K562 (cell line): ENCODE results near the gene PDGFC. TPM values are rescaled to one million over a fixed set of nuclear protein-coding genes. Genes with fewer than 3 reads are reported as not detected.

Experiments used
- ATAC-seq: fragments of 200-7000 bp; cut with Tn5 transposase; 3 replicates; pipeline ENCODE4 v1.9.1; 2020; ENCODE audit warnings: moderate library complexity
- BruUV-seq: library from RNA; stranded (reverse); fragments of 400-500 nt; replicated peaks from 2 replicates; lab custom pipeline; 2021; lab: Mats Ljungman, UMichigan
- CTCF ChIA-PET: fragments of 300-600 bp; formaldehyde crosslinking; extraction: SDS; loops from one replicate; lab custom pipeline; 2021; ENCODE audit warnings: low intra/inter-chr PET ratio; lab: Yijun Ruan, JAX
- POLR2A ChIA-PET: fragments of 300-600, 350-650 bp; sonication (Branson Sonifier 250); formaldehyde crosslinking; extraction: SDS; loops from one replicate; lab custom pipeline; 2021; ENCODE audit warnings: antibody characterized with exemption, inconsistent platforms; lab: Yijun Ruan, JAX
- DNase-seq, 4 experiments: peaks; one replicate each; pipeline versions ENCODE4 v3.0.0 to v3.0.0-alpha.2; 2011 to 2018; ENCODE audit warnings: low spot score in 3 of 4, mixed read lengths in 3 of 4; ENCODE audit errors: extremely low read depth in 1 of 4
- FAIRE-seq: peaks from 2 replicates; lab custom pipeline; 2011; peaks lifted over from hg19 to GRCh38; lab: Jason Lieb, UNC
- H2AFZ ChIP-seq: 2 replicates; pipeline ENCODE4 v1.6.0; 2011; ENCODE audit warnings: low read depth, low read length, control low read depth, inconsistent platforms
- H3K27ac ChIP-seq: fragments of 200-600 bp; 3 replicates; pipeline ENCODE4 v1.8.0; 2011; ENCODE audit warnings: low read depth, mild to moderate bottlenecking, control low read depth, inconsistent platforms, low read length, moderate library complexity, mixed read lengths; ENCODE audit errors: extremely low read depth
- H3K27me3 ChIP-seq, 2 experiments: fragments of 300-600 bp in 1 of 2; 2 replicates in 1 of 2; 3 replicates in 1 of 2; pipeline versions ENCODE4 v1.6.0 to v1.8.0; 2011; ENCODE audit warnings: inconsistent platforms in 2 of 2, low read length in 2 of 2, mild to moderate bottlenecking in 1 of 2, mixed read lengths in 1 of 2, moderate library complexity in 1 of 2; ENCODE audit not compliant: control insufficient read depth in 2 of 2, insufficient read depth in 2 of 2
- H3K36me3 ChIP-seq: fragments of 300-600 bp; 3 replicates; pipeline ENCODE4 v1.8.0; 2011; ENCODE audit warnings: mild to moderate bottlenecking, low read length, inconsistent platforms; ENCODE audit not compliant: control insufficient read depth, insufficient read depth
- H3K4me1 ChIP-seq, 2 experiments: fragments of 200-600 bp in 1 of 2; replicated peaks in 1 of 2; 2 replicates in 1 of 2; 3 replicates in 1 of 2; pipeline versions ENCODE4 v1.5.1 to v1.8.0; 2011; ENCODE audit warnings: inconsistent platforms in 2 of 2, low read length in 2 of 2, mild to moderate bottlenecking in 1 of 2, mixed read lengths in 1 of 2, moderate library complexity in 1 of 2; ENCODE audit not compliant: control insufficient read depth in 2 of 2, insufficient read depth in 2 of 2
- H3K4me2 ChIP-seq: 2 replicates; pipeline ENCODE4 v1.6.1; 2011; ENCODE audit warnings: low read length, control low read depth, inconsistent platforms, mixed read lengths; ENCODE audit not compliant: insufficient read depth
- H3K4me3 ChIP-seq: fragments of 200-600 bp; sonication (generic), shearing (Covaris generic); 2 replicates; pipeline ENCODE4 v1.5.1; 2016; ENCODE audit warnings: control low read depth, inconsistent platforms
- H3K79me2 ChIP-seq: fragments of 200-600 bp; 3 replicates; pipeline ENCODE4 v1.8.0; 2011; ENCODE audit warnings: low read length, inconsistent platforms; ENCODE audit not compliant: control insufficient read depth, insufficient read depth
- H3K9ac ChIP-seq, 2 experiments: 2 replicates each; pipeline versions ENCODE4 v1.6.0 to v1.6.1; 2011; ENCODE audit warnings: low read depth in 2 of 2, low read length in 2 of 2, control low read depth in 1 of 2, inconsistent platforms in 1 of 2, mild to moderate bottlenecking in 1 of 2, mixed read lengths in 1 of 2; ENCODE audit not compliant: insufficient read depth in 1 of 2
- H3K9me1 ChIP-seq: one replicate; pipeline ENCODE4 v1.6.0; 2011; ENCODE audit warnings: inconsistent platforms, mild to moderate bottlenecking, low read length, moderate library complexity; ENCODE audit not compliant: control insufficient read depth, insufficient read depth
- H3K9me3 ChIP-seq: replicated peaks from 2 replicates; pipeline ENCODE4 v1.5.1; 2011; ENCODE audit warnings: low read depth, low read length, inconsistent platforms; ENCODE audit not compliant: control insufficient read depth, insufficient read depth
- H4K20me1 ChIP-seq: replicated peaks from 2 replicates; pipeline ENCODE4 v1.6.1; 2011; ENCODE audit warnings: low read length, inconsistent platforms, mixed read lengths; ENCODE audit not compliant: control insufficient read depth, insufficient read depth
- ETV5 ChIP-seq: sonication (generic); formaldehyde crosslinking; IDR thresholded peaks from 2 replicates; pipeline ENCODE4 v1.4.0; 2020; ENCODE audit warnings: low read depth, mild to moderate bottlenecking, missing genetic modification reagents
- EWSR1 ChIP-seq: fragments of 450-650 bp; IDR thresholded peaks from 2 replicates; pipeline ENCODE4 v1.6.1; 2018; ENCODE audit warnings: borderline replicate concordance, mild to moderate bottlenecking, low read depth, moderate library complexity; ENCODE audit not compliant: partially characterized antibody
- HES1 ChIP-seq: fragments of 450-650 bp; IDR thresholded peaks from 2 replicates; pipeline ENCODE4 v1.6.1; 2016; ENCODE audit warnings: low read depth, mild to moderate bottlenecking, moderate library complexity
- JUN ChIP-seq, 2 experiments: sonication (generic) in 1 of 2; formaldehyde crosslinking in 1 of 2; IDR thresholded peaks; 2 replicates each; pipeline versions ENCODE4 v1.6.1 to v1.8.0; 2012 to 2022; ENCODE audit warnings: borderline replicate concordance in 2 of 2, mild to moderate bottlenecking in 2 of 2, improper control_type of control experiment in 1 of 2, low read depth in 1 of 2, low read length in 1 of 2, missing genetic modification reagents in 1 of 2
- JUND ChIP-seq, 2 experiments: IDR thresholded peaks; 2 replicates in 1 of 2; 3 replicates in 1 of 2; pipeline ENCODE4 v1.6.1; 2011; ENCODE audit warnings: borderline replicate concordance in 2 of 2, low read depth in 2 of 2, low read length in 2 of 2, improper control_type of control experiment in 1 of 2, missing biosample characterization in 1 of 2, missing genetic modification characterization in 1 of 2, missing genetic modification reagents in 1 of 2
- LEF1 ChIP-seq: fragments of 450-650 bp; IDR thresholded peaks from 2 replicates; pipeline ENCODE4 v1.6.1; 2016; ENCODE audit warnings: mild to moderate bottlenecking
- MAFK ChIP-seq: IDR thresholded peaks from 2 replicates; pipeline ENCODE4 v1.6.1; 2011; ENCODE audit warnings: low read length, improper control_type of control experiment
- PBX2 ChIP-seq, 2 experiments: IDR thresholded peaks in 1 of 2; conservative IDR thresholded peaks in 1 of 2; 2 replicates each; pipeline ENCODE4 v1.6.1; 2016; ENCODE audit warnings: low read depth in 2 of 2, mild to moderate bottlenecking in 1 of 2, missing compliant biosample characterization in 1 of 2, missing genetic modification characterization in 1 of 2, moderate library complexity in 1 of 2
- RBM39 ChIP-seq: fragments of 200-400 bp; formaldehyde crosslinking; optimal IDR thresholded peaks from 2 replicates; pipeline ENCODE3; 2018; ENCODE audit warnings: low read depth, low read length
- SMAD2 ChIP-seq: fragments of 150-350 bp; IDR thresholded peaks from 2 replicates; pipeline ENCODE4 v1.6.1; 2014; ENCODE audit warnings: low read depth, mild to moderate bottlenecking, low read length
- STAT5A ChIP-seq: IDR thresholded peaks from 2 replicates; pipeline ENCODE4 v1.6.1; 2012; ENCODE audit warnings: low read length, inconsistent platforms, borderline replicate concordance
- THAP7 ChIP-seq: fragments of 250-450 bp; sonication (Bioruptor Pico); IDR thresholded peaks from 2 replicates; pipeline ENCODE4 v1.5.0; 2021
- ZBTB12 ChIP-seq: fragments of 250-450 bp; sonication (Bioruptor Pico); IDR thresholded peaks from 2 replicates; pipeline ENCODE4 v1.4.0; 2020
- ZNF175 ChIP-seq: fragments of 200-800 bp; sonication (Bioruptor generic); IDR thresholded peaks from 2 replicates; pipeline ENCODE4 v1.6.1; 2016; ENCODE audit warnings: low read depth, mild to moderate bottlenecking, missing genetic modification characterization, missing compliant biosample characterization
- ZNF324 ChIP-seq: fragments of 250-450 bp; sonication (Bioruptor Pico); IDR thresholded peaks from 2 replicates; pipeline ENCODE4 v1.4.0; 2020; ENCODE audit warnings: mild to moderate bottlenecking
- ZNF717 ChIP-seq: fragments of 250-450 bp; sonication (Bioruptor Pico); IDR thresholded peaks from 2 replicates; pipeline ENCODE4 v1.5.0; 2021
- WGBS: fragments of 100-300 bp; shearing (Covaris generic); methylation state at CpG from one replicate; pipeline ENCODE4 v1.1.6; 2016; ENCODE audit warnings: low coverage, mixed read lengths; ENCODE audit not compliant: insufficient coverage; ENCODE audit errors: missing lambda C conversion rate; 5-methylcytosine and 5-hydroxymethylcytosine counted together
- in situ Hi-C: fragments of 300-500 bp; cut with MboI; formaldehyde crosslinking; loops from 4 replicates; pipeline ENCODE4 v1.15.0; 2018; ENCODE audit warnings: inconsistent platforms, mixed read lengths
- intact Hi-C: fragments of 100-400 bp; cut with micrococcal nuclease; formaldehyde crosslinking; loops from 2 replicates; pipeline ENCODE4 v1.14.2; 2022
- polyA plus RNA-seq, 8 experiments: library from polyadenylated mRNA; depleted of rRNA in 4 of 8; stranded (reverse) in 5 of 8; unstranded in 3 of 8; fragments of >200 nt; fragmentation: Nextera tagmentation in 2 of 8; fragmentation: Illumina TruSeq in 1 of 8; extraction: Ambion mirVana in 2 of 8; extraction: Trizol in 1 of 8; gene quantifications; 2 replicates each; pipeline versions ENCODE4 v1.2.1 to v1.2.3, GENCODE V29; 2011 to 2014; ENCODE audit warnings: inconsistent platforms in 1 of 8, missing spikeins in 1 of 8
- total RNA-seq, 7 experiments: library from RNA; depleted of rRNA in 6 of 7; stranded (reverse); fragments of >200 nt in 6 of 7; fragmentation: Illumina TruSeq in 2 of 7; extraction: Trizol in 2 of 7; gene quantifications; 2 replicates each; pipeline versions ENCODE4 v1.2.1 to v1.2.3, GENCODE V29; 2011 to 2021; ENCODE audit warnings: low replicate concordance in 1 of 7

Gene PDGFC
- total and polyA plus RNA-seq, 9 of the 15 experiments (the other 6 are each of a cell fraction or from before 2014, with no cell fraction given) = not detected

- ATAC-seq (no peak), FAIRE-seq (no peak), DNase-seq (no peak)
- H3K79me2 ChIP-seq = no peaks in the 10 kb centered on the region
- intact Hi-C loops (no loop called here), in situ Hi-C loops (no loop called here)
- 0% methylated on average over 2 of the region's 2 CpGs for WGBS
- no peaks in the 10 kb centered on the region for H3K4me1 ChIP-seq
- no peaks in the 10 kb centered on the region for H3K9me3 ChIP-seq
- POLR2A ChIA-PET = no interaction called here
- no peak overlapping the region for H2AFZ ChIP-seq
- H4K20me1 ChIP-seq = no peaks in the 10 kb centered on the region
- no peak overlapping the region for H3K27ac ChIP-seq
- no peak overlapping the region for H3K4me2 ChIP-seq
- BruUV-seq = no TSS peak
- CTCF ChIA-PET = interaction anchor here (0.6 kb wide), 1 partner anchor 239 kb away, joined by 3 read pairs; no protein-coding TSS in a partner anchor
- no peak overlapping the region for H3K9ac ChIP-seq
- H3K27me3 ChIP-seq = no peaks in the 10 kb centered on the region
- no peaks in the 10 kb centered on the region for H3K9me1 ChIP-seq
- no peak overlapping the region for H3K4me3 ChIP-seq
- H3K36me3 ChIP-seq = no peaks in the 10 kb centered on the region
- no peak for TF ChIP-seq ZBTB12
- TF ChIP-seq JUND (IDR thresholded peaks at IDR 0.05; ENCODE audit: borderline replicate concordance, low read depth, low read length) = no peak
- no peak for TF ChIP-seq JUND (tag; IDR thresholded peaks at IDR 0.05; ENCODE audit: borderline replicate concordance, low read depth, low read length)
- TF ChIP-seq LEF1 = no peak
- no peak for TF ChIP-seq RBM39
- no peak for TF ChIP-seq ZNF175 (CRISPR knock-in tag)
- no peak for TF ChIP-seq STAT5A
- no peak for TF ChIP-seq ETV5 (CRISPR knock-in tag)
- no peak for TF ChIP-seq HES1
- TF ChIP-seq MAFK = no peak
- TF ChIP-seq ZNF717 (CRISPR knock-in tag) = no peak
- no peak for TF ChIP-seq SMAD2
- TF ChIP-seq EWSR1 = no peak
- no peak for TF ChIP-seq ZNF324 (CRISPR knock-in tag)
- TF ChIP-seq JUN (IDR thresholded peaks at IDR 0.05; ENCODE audit: borderline replicate concordance, low read depth, low read length) = no peak
- no peak for TF ChIP-seq JUN (CRISPR knock-in tag; IDR thresholded peaks at IDR 0.05; ENCODE audit: borderline replicate concordance)
- no peak for TF ChIP-seq THAP7 (CRISPR knock-in tag)
- TF ChIP-seq PBX2 (CRISPR knock-in tag; IDR thresholded peaks at IDR 0.05; ENCODE audit: low read depth) = no peak
- no peak for TF ChIP-seq PBX2 (tag; conservative IDR thresholded peaks at IDR 0.05; ENCODE audit: low read depth)
These were observed 133.8 kb downstream of the PDGFC start for GRCh38 chr4:156837625-156838345.
